HG02678 (cell line): Measurements from ENCODE around the gene VSX1.
A peak's percentile ranks its signal among the peaks of the same experiment; 100 is the strongest.

ENCODE experiments used
- ATAC-seq: cut with Tn5 transposase; IDR thresholded peaks from one replicate; pipeline ENCODE4 v1.9.1; 2021; ENCODE audit warnings: mild to moderate bottlenecking, moderate library complexity; ENCODE audit not compliant: unreplicated experiment

Gene VSX1

DNA sequence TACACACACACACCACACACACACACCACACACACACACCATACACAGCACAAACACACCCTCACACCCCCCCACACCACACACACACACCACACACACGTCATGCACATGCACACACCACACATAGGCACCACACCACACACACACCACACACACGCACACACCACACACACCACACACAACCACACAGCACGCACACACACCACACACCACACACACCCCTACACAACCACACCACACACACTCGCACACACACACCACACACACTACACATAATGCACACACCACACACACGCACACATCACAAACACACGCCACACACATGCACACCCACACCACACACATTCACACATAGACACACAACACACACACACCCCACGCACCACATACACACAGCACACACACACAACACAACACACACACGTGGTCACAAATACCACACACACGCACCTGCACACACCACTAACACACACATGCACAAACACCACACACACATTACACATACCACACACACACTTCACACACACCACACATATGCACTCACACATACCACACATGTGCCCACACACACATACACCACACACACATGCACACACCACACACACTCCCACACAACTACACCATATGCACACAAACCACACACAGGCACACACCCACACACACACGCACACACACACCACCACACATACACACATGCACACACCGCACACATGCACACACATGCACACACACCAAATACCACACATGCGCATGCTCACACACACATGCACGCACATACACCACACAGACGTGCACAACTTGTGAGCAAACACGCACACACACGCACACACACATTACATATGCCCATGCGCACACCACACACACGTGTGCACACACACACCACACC, 14.6 kb downstream of the VSX1 start:
- ATAC-seq = no peak

- ATAC-seq = no peak
Observed at GRCh38 chr20:25066386-25066785, 15.6 kb downstream of the VSX1 start.

DNA sequence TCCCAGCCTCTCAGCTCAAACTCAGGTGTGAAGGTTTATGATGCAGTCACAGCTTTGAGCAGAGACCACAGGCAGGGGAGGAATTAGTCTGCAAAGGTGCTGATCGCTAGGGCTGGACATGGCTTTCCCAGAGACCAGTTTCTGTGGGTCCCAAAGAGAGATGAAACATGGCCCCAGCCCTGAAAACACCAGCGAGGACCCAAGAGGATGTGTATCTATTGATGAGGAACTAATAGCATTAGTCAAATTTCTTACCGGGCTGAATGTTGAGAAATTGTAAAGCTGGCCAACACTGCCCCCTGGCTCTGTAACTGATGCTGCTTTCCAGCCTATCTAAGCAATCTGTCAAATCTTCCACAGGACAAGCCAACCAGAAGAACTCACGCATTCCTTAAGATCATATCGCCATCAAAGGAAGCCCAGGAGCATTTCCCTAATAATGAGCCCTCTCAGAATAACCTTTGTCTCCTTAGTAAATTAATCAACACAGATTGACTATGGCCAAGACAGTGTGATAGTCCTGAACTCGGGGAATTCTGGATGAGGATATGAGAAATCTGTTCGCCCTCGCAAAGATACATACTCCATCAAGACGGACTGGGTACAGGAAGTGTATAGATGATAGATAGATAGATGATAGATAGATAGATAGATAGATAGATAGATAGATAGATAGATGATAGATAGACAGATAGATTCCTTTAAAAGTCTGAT, 16.2 kb downstream of the VSX1 start:
- ATAC-seq = peak; percentile 80

DNA sequence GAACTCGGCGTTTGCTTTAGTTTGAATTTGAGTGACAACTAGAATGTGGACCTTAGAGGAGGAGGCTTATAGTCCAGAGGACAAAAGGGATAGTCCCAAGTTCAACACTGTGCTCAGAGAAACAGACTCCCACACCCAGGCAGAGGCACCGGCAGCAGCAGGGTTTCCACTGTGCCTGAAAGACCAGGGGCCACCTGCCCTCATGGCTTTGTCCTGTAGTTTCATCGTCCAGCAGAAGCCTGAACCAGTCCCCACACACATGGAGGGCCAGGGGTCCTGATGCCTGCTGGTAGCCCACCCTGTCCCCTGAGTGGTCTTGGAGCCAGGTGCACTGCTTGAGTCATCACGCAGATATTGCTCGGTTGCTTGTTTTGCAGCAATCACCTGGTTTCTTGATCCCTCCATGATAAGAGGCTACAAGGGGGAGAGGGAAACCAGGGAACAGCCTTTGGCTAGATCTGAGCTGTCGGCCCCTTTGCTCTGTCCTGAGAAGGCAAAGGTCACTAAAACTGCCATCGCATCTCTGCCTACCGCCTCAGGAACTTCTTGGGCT, 16.8 kb downstream of the VSX1 start:
- no peak for ATAC-seq

GRCh38 chr20:25064561-25065071, 17.3 kb downstream of the VSX1 start:
- ATAC-seq = no peak

GRCh38 chr20:25063981-25064380, 18.0 kb downstream of the VSX1 start:
- ATAC-seq = no peak

- ATAC-seq = no peak
Observed at GRCh38 chr20:25063546-25063945, 18.4 kb downstream of the VSX1 start.

DNA sequence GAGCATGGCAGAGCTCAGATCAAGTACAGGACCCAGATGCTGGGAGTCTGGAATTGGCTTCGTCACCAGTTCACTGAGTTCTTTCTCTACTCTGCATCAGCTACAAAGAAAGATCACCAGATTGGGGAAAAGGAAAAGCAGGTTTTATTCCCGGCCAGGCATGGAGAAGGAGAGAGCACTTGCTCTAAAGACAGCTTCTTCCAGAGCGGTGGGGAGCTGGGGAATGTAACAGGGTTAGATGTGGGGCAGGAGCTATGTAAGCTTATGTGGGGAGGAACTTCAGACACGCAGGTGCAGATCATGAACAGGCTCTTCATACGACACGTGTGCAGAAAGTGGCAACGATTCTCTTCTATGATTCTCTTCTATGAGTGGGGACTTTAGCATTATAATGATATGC, 19.1 kb downstream of the VSX1 start:
- ATAC-seq = no peak

- ATAC-seq = no peak
Observed at GRCh38 chr20:25061821-25062530, 20.0 kb downstream of the VSX1 start.

- no peak for ATAC-seq
Observed at GRCh38 chr20:25061103-25061799, 20.7 kb downstream of the VSX1 start.

DNA sequence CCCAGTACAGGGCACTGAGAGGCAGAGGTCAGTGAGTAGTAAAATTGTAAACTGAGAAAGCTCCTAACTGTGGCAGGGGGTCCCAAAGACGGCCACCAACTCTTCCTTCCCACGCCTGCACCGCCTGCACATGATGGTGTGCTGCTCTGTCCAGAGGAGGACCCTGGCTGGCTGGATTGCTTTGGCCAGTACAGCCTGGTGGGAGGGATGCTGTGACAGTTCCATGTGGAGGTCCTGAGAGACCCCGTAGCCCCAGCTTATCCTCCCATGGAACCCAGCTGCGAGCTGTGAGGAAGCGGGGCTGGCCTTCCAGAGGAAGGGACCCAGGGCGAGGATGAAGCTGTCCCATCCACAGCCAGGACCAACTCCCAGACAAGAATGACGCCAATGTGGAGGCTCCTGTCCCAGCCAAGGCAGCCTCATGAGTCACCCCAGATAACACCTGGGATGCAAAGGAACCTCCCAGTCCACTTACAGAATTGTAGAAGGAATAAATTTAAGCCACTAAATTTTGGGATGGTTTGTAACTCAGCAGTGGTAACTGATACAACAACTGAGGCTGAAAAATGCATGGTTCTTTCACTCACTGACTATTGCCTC, 22.0 kb downstream of the VSX1 start:
- no peak for ATAC-seq

GRCh38 chr20:25058847-25059810, 22.8 kb downstream of the VSX1 start:
- ATAC-seq = no peak

GRCh38 chr20:25058051-25058846, 23.7 kb downstream of the VSX1 start, which contains the start of gene ACSS1:
Gene ACSS1, minus strand, starts transcription at chr20:25058139. Its CDS starts 37 bp downstream, at chr20:25058102.
- peak; percentile 61 for ATAC-seq

DNA sequence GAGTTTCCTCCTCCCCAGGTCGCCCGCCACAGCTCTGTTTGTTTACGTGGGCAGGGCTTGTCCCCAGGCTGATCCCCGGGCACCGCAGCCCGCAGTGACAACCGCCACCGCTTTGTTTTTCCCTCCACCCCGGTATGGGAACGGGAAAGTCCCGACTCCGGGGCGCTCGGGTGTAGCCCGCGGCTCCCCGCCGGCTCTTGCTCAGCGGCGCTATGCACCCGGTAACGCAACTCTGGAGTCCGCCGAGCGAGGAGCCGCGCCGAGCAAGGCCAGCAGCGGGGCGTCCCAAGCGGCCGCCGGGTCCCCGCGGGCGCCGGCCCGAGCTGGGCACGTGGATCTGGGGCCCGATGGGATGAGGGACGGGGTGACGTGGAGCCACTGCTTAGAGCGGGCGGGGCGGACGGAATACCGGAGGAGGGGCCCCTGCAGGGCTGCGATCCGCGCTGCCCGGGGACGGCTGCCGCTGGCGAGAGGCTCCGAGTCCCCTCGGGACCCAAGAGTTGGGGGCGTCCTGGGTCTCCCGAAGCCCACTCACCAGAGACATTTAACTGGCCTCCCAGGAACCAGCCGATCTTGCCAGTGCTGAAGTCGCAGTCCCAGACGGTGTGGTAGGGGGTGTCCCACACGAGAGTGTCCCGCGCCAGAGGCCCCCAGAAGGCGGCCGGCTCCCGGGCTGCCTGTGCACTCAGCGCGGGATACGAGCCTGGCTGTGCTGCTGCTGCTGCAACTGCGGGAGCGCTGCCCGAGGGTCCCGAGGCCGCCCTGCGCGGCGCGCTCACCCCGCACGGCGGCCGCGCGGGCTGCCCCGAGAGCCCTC, 24.5 kb downstream of the VSX1 start:
- ATAC-seq = peak; percentile 25

GRCh38 chr20:25056690-25057233, 25.2 kb downstream of the VSX1 start:
- peak; percentile 26 for ATAC-seq

DNA sequence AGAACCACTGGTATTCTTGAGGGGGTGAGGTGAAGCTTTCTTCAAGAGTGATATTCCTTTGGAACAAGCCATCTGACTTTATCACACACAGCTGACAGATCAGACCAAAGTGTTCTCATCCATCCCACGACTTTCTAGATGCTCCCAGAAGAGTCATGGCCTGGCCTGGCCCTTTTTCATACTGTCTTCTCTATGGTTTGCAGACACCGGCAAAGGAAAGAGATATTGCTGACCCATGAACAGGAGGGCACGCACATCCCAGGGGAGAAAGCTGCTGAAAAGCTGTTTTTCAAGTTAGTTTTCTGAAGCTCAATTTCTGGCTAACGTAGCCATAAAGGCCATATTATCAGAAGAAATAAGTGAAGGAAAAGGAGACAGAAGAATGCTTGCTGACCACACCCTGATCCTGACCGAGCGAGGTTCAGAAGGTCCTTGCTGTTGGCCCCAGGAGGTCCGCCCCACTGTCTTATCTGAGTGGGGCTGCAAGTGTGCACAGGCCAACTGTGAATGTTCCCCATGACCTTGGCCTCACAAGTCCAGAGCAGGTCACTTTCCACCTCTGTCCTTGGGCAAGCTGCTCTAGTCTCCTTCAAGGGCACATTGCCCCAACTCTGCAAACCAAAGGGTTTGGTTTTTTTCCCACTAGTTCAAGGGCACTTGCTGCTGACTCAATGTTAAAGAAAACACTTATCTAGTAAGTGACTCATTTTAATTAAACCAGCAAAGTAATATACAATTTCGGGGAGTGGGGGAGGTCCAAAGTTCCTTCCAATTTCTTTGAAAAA, 26.0 kb downstream of the VSX1 start:
- no peak for ATAC-seq
